Neuronal stem cell (in vitro differentiated cells): ENCODE measurements around the gene PRM2.

ENCODE experiments used
- DNase-seq: peaks from one replicate; pipeline ENCODE4 v3.0.0-alpha.2; 2013; ENCODE audit warnings: low spot score
- H2AFZ ChIP-seq: one replicate; pipeline ENCODE4 v1.6.1; 2013; ENCODE audit warnings: mild to moderate bottlenecking, low read length, inconsistent platforms
- H2AK5ac ChIP-seq: 2 replicates; pipeline ENCODE4 v1.6.1; 2013; ENCODE audit warnings: low read depth, mild to moderate bottlenecking, inconsistent platforms, low read length, moderate library complexity, mixed read lengths
- H2BK120ac ChIP-seq: 2 replicates; pipeline ENCODE4 v1.6.1; 2013; ENCODE audit warnings: low read depth, mild to moderate bottlenecking, inconsistent platforms, low read length, moderate library complexity, mixed read lengths
- H2BK12ac ChIP-seq: one replicate; pipeline ENCODE4 v1.6.1; 2013; ENCODE audit warnings: low read length, inconsistent platforms
- H2BK15ac ChIP-seq: 2 replicates; pipeline ENCODE4 v1.6.1; 2013; ENCODE audit warnings: mild to moderate bottlenecking, low read length, inconsistent platforms, mixed read lengths
- H2BK5ac ChIP-seq: one replicate; pipeline ENCODE4 v1.6.1; 2013; ENCODE audit warnings: inconsistent platforms, mild to moderate bottlenecking, low read length, moderate library complexity
- H3K14ac ChIP-seq: one replicate; pipeline ENCODE4 v1.6.1; 2013; ENCODE audit warnings: low read length, inconsistent platforms
- H3K18ac ChIP-seq: 2 replicates; pipeline ENCODE4 v1.6.1; 2013; ENCODE audit warnings: low read length, inconsistent platforms
- H3K23ac ChIP-seq: 2 replicates; pipeline ENCODE4 v1.6.1; 2013; ENCODE audit warnings: low read depth, mild to moderate bottlenecking, mixed read lengths, low read length, inconsistent platforms; ENCODE audit not compliant: poor library complexity
- H3K27ac ChIP-seq: replicated peaks from 3 replicates; pipeline ENCODE4 v1.5.1; 2013; ENCODE audit warnings: low read length, inconsistent platforms
- H3K27me3 ChIP-seq, 3 experiments: 2 replicates each; pipeline ENCODE4 v1.6.1; 2013; ENCODE audit warnings: low read length in 3 of 3, mild to moderate bottlenecking in 2 of 3, inconsistent platforms in 1 of 3, low read depth in 1 of 3, mixed read lengths in 1 of 3, moderate library complexity in 1 of 3; ENCODE audit not compliant: control insufficient read depth in 3 of 3, insufficient read depth in 3 of 3
- H3K36me3 ChIP-seq, 2 donors: replicated peaks in 1 of 2; 2 replicates each; pipeline ENCODE4 v1.6.1; 2013; ENCODE audit warnings: low read length in 2 of 2; ENCODE audit not compliant: control insufficient read depth in 2 of 2, insufficient read depth in 2 of 2
- H3K4ac ChIP-seq: 2 replicates; pipeline ENCODE4 v1.6.1; 2013; ENCODE audit warnings: inconsistent platforms, mild to moderate bottlenecking, low read length, moderate library complexity
- H3K4me1 ChIP-seq, 2 donors: 1 replicate in 1 of 2; 2 replicates in 1 of 2; pipeline ENCODE4 v1.6.1; 2013; ENCODE audit warnings: low read length in 2 of 2, low read depth in 1 of 2; ENCODE audit not compliant: control insufficient read depth in 2 of 2, insufficient read depth in 1 of 2
- H3K4me2 ChIP-seq: one replicate; pipeline ENCODE4 v1.6.1; 2013; ENCODE audit warnings: mild to moderate bottlenecking, low read length, inconsistent platforms; ENCODE audit not compliant: insufficient read depth, poor library complexity, severe bottlenecking
- H3K4me3 ChIP-seq, 2 donors: 2 replicates each; pipeline ENCODE4 v1.5.1; 2013; ENCODE audit warnings: low read length in 2 of 2, mild to moderate bottlenecking in 2 of 2, inconsistent platforms in 1 of 2, moderate library complexity in 1 of 2
- H3K79me1 ChIP-seq: one replicate; pipeline ENCODE4 v1.6.1; 2013; ENCODE audit warnings: low read depth, mild to moderate bottlenecking, inconsistent platforms, low read length, moderate library complexity
- H3K9ac ChIP-seq: one replicate; pipeline ENCODE4 v1.6.1; 2013; ENCODE audit warnings: mild to moderate bottlenecking, low read depth, low read length, inconsistent platforms; ENCODE audit not compliant: poor library complexity
- H3K9me3 ChIP-seq, 2 donors: replicated peaks in 1 of 2; 2 replicates each; pipeline versions ENCODE3 to v1.6.1; 2013; ENCODE audit warnings: low read length in 2 of 2, mild to moderate bottlenecking in 2 of 2, inconsistent platforms in 1 of 2, low read depth in 1 of 2, mixed read lengths in 1 of 2, moderate library complexity in 1 of 2; ENCODE audit not compliant: control insufficient read depth in 2 of 2, insufficient read depth in 1 of 2
- H4K8ac ChIP-seq: one replicate; pipeline ENCODE4 v1.6.1; 2013; ENCODE audit warnings: low read depth, mild to moderate bottlenecking, inconsistent platforms, low read length, moderate library complexity
- H4K91ac ChIP-seq: one replicate; pipeline ENCODE4 v1.6.1; 2013; ENCODE audit warnings: low read length, low read depth, mild to moderate bottlenecking, inconsistent platforms; ENCODE audit not compliant: poor library complexity
- whole genome bisulfite sequencing, 2 donors: extraction: QIAGEN DNeasy Blood & Tissue Kit; methylation state at CpG; one replicate each; pipeline ENCODE4 v1.1.7; 2013; ENCODE audit warnings: missing lambda C conversion rate in 2 of 2, mixed read lengths in 1 of 2; ENCODE audit not compliant: insufficient read length in 2 of 2, insufficient replicate concordance in 1 of 2; ENCODE audit errors: extremely low coverage in 2 of 2; 5-methylcytosine and 5-hydroxymethylcytosine counted together

Gene PRM2

DNA sequence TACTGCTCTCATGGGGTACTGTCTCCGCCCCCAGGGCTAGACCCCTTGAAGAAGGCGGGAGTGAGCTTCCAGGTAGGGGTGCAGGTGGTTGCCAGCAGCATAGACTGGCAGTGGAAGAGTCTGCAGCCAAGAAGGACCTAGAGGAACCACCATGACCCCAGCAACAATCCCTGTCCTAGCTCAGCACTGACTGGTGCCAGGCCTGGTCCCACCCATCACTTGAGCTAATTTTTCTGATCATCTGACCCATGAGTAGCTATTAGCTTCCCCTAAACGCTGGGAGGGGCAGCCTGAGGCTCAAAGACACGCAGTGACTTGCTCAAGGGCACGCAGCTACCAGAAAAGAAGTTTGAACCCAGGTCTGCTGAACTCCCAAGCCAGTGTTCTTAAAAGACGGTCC, 3.8 kb downstream of the PRM2 start:
- Histone ChIP-seq H3K27me3 (no peaks in the 10 kb centered on the region), H2BK15ac (peak overlapping the region; percentile 91), H3K9ac (no peak overlapping the region), H2BK120ac (no peak overlapping the region), H3K4me1 (peaks cover 6 to 10% of the 10 kb centered on the region in 2 donors), H2BK5ac (peak overlapping the region; percentile 68), H3K14ac (peak overlapping the region; percentile 65), H3K9me3 (no peaks in the 10 kb centered on the region), H3K18ac (peak overlapping the region; percentile 25), H3K23ac (no peak overlapping the region), H2AFZ (peak overlapping the region; percentile 75), H3K36me3 (no peaks in the 10 kb centered on the region), H3K27ac (no peak overlapping the region), H4K8ac (no peak overlapping the region), H2AK5ac (peak overlapping the region; percentile 23), H3K4me2 (no peak overlapping the region), H3K79me1 (no peaks in the 10 kb centered on the region), H3K4ac (no peak overlapping the region), H2BK12ac (no peak overlapping the region), H4K91ac (peak overlapping the region; percentile 19), H3K4me3 (no peak overlapping the region)
- no peak for DNase-seq
- no CpG with 5 or more reads among the region's 6 CpGs for WGBS, 2 donors

DNA sequence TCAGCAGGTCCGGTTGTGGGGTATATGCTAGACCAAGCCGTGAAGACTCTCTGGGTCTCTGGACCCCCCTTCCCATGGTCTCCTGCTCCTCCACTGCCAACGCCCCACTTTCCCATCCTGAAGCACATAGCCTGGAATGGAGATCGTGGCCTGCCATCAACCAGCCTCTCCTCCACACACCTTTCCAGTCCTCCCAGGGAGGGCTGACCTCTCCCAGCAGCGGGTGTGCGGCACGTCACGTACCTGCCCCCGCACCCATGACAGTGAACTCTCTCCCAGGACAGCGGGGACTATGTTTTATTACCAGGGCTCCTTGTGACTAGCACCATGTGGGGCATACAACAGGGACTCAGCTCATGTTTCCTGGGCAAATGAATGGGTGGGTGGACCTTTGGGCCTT, 4.7 kb downstream of the PRM2 start:
- DNase-seq, result no peak
- H3K23ac ChIP-seq, result no peak overlapping the region
- WGBS, 2 donors, result no CpG with 5 or more reads among the region's 10 CpGs

DNA sequence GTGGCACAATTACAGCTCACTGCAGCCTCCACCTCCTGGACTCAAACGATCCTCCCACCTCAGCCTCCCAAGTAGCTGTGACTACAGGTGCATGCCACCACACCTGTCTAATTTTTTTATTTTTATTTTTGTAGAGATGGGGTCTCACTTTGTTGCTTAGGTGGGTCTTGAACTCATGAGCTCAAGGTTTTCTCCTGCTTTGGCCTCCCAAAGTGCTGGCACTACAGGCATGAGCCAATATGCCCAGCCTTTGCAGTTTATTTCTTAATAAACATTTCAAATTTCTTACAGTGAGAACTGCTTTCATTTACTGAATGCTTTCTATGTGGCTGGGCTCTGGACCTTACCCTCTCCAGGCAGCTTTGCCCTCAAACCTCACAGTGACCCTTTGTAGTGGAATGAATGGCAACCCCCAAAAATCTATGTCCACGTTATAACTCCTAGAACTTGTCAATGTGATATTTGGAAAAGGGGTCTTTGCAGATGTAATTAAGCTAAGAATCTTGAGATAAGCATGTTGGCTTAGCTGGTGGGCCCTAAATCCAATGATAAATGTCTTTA, 5.6 kb downstream of the PRM2 start:
- Histone ChIP-seq H3K27me3 (no peaks in the 10 kb centered on the region), H3K4me2 (no peak overlapping the region), H3K23ac (no peak overlapping the region), H3K36me3 (no peaks in the 10 kb centered on the region), H2BK15ac (no peak overlapping the region), H2BK120ac (no peak overlapping the region), H4K91ac (no peak overlapping the region), H3K14ac (no peak overlapping the region), H3K4ac (no peak overlapping the region), H2AFZ (no peak overlapping the region), H3K9me3 (no peaks in the 10 kb centered on the region), H2BK12ac (no peak overlapping the region), H2BK5ac (no peak overlapping the region), H3K18ac (no peak overlapping the region), H3K4me1 (peaks cover 6 to 10% of the 10 kb centered on the region in 2 donors), H2AK5ac (no peak overlapping the region), H3K27ac (no peak overlapping the region), H4K8ac (no peak overlapping the region), H3K9ac (no peak overlapping the region), H3K79me1 (no peaks in the 10 kb centered on the region), H3K4me3 (no peak overlapping the region)
- no peak for DNase-seq
- no CpG with 5 or more reads among the region's 2 CpGs for WGBS, 2 donors

More for the DNA sequence above, 4.7 kb downstream of the PRM2 start:
- Histone ChIP-seq H4K91ac (no peak overlapping the region), H2AK5ac (no peak overlapping the region), H2BK5ac (no peak overlapping the region), H3K9ac (no peak overlapping the region), H3K4ac (no peak overlapping the region), H3K4me2 (no peak overlapping the region), H2AFZ (no peak overlapping the region), H3K4me3 (no peak overlapping the region), H3K36me3 (no peaks in the 10 kb centered on the region), H2BK12ac (no peak overlapping the region), H2BK15ac (no peak overlapping the region), H2BK120ac (no peak overlapping the region), H4K8ac (no peak overlapping the region), H3K79me1 (no peaks in the 10 kb centered on the region), H3K9me3 (no peaks in the 10 kb centered on the region), H3K27ac (no peak overlapping the region), H3K27me3 (no peaks in the 10 kb centered on the region), H3K14ac (no peak overlapping the region), H3K18ac (no peak overlapping the region), H3K4me1 (peaks cover 6 to 10% of the 10 kb centered on the region in 2 donors)

DNA sequence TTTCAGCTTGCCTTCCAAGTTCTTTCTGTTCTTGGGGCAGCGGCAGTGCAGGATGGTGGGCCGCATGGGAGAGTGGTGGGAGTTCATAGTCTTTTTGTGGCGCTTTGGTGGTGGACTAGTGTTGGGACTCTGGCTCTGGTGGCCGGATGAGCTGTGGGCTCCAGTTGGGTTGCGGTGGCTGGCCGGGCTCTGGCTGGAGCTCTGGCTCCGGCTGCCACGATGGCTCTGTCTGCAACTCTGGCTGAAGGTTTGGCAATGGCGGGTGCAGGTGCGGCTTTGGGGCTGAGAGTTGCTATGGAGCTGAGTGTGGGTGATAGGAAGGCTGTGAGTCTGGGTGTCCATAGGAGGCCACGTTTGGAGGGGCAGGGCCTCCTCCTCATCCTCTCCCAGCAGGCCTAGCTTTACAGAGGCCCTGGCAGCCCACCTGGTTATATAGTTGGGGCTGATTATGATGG, 7.3 kb downstream of the PRM2 start, which contains the start of gene TNP2:
Gene TNP2 (minus strand): TSS at position 405 of the 455 bp plus-strand sequence. CDS start 63 bp downstream, at position 342.
- no peaks in the 10 kb centered on the region for H3K27me3 ChIP-seq
- H4K8ac ChIP-seq, result no peak within 1 kb of the TSS
- no peak within 1 kb of the TSS for H3K4me3 ChIP-seq
- H3K18ac ChIP-seq, result no peak within 1 kb of the TSS
- H2BK5ac ChIP-seq, result no peak within 1 kb of the TSS
- no peak within 1 kb of the TSS for H3K4me2 ChIP-seq
- no peak within 1 kb of the TSS for H2BK120ac ChIP-seq
- H2BK15ac ChIP-seq, result peak within 1 kb of the TSS; percentile 30
- H3K9me3 ChIP-seq, result no peaks in the 10 kb centered on the region
- no peaks in the 10 kb centered on the region for H3K36me3 ChIP-seq
- H3K4me1 ChIP-seq, result peaks cover 5 to 8% of the 10 kb centered on the region in 2 donors
- no CpG with 5 or more reads among the region's 11 CpGs for WGBS, 2 donors
- H3K79me1 ChIP-seq, result no peaks in the 10 kb centered on the region
- H3K4ac ChIP-seq, result no peak within 1 kb of the TSS
- H3K9ac ChIP-seq, result no peak within 1 kb of the TSS
- H4K91ac ChIP-seq, result no peak within 1 kb of the TSS
- H2AK5ac ChIP-seq, result peak within 1 kb of the TSS; percentile 14
- H3K27ac ChIP-seq, result no peak within 1 kb of the TSS
- DNase-seq, result no peak
- no peak within 1 kb of the TSS for H2AFZ ChIP-seq
- no peak within 1 kb of the TSS for H2BK12ac ChIP-seq
- no peak within 1 kb of the TSS for H3K14ac ChIP-seq
- H3K23ac ChIP-seq, result no peak within 1 kb of the TSS
